NB4 (cell line): ENCODE measurements around the gene PKP1.

ENCODE experiments used
- DNase-seq: peaks from one replicate; pipeline ENCODE4 v3.0.0; 2010; ENCODE audit warnings: low read depth
- H3K4me3 ChIP-seq: one replicate; pipeline ENCODE4 v1.5.1; 2011; ENCODE audit warnings: mild to moderate bottlenecking, low read depth, low read length, moderate library complexity
- MYC ChIP-seq: IDR thresholded peaks from 2 replicates; pipeline ENCODE4 v1.6.1; 2011; ENCODE audit warnings: low read depth, low read length
- POLR2A ChIP-seq: IDR thresholded peaks from 2 replicates; pipeline ENCODE4 v1.6.1; 2011; ENCODE audit warnings: mild to moderate bottlenecking; ENCODE audit not compliant: insufficient read length; ENCODE audit errors: extremely low read depth
- TF ChIP-seq, protein P1 (sequence below): IDR thresholded peaks from 2 replicates; pipeline ENCODE4 v1.6.1; 2011; ENCODE audit warnings: low read depth, low read length
- TF ChIP-seq, protein P2 (sequence below): IDR thresholded peaks from one replicate; pipeline ENCODE4 v1.5.1; 2012; ENCODE audit warnings: low read depth, low read length

Gene PKP1

DNA sequence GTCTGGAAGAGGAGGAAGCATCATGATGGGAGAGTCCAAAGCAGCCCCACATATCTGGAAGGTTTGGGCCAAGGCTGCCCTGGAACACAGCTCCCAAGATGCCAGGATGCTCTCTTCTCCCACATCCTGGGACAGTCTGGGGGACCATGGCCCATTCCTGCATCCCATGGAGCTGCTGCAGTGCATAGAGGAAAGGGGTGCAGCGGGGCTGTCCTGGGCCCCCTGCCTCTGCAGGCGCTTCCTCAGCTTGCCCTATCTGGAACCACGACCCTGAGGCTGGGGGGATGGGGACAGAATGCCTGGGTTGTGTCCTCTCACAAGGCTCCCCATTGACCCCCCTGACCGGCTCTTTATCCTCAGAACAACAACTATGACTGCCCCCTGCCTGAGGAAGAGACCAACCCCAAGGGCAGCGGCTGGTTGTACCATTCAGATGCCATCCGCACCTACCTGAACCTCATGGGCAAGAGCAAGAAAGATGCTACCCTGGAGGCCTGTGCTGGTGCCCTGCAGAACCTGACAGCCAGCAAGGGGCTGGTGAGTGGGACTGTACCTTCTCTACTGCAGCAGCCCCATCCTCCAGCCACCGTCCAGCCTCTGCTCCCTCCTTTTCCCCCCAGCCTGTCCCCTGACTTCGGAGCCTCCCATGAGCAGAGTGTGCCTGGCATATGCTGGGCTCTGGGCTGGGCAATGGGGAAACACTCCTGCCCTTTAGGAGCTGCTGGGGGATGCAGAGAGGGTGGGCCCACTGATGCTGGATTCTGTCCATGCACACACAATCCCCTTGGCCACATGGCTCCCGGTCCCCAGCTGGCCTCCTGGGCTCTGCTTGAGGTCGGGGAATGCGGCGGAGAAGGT lies 39.6 kb downstream of the PKP1 start:
- no peak overlapping the region for H3K4me3 ChIP-seq
- DNase-seq: no peak
- TF ChIP-seq, protein P1, sequence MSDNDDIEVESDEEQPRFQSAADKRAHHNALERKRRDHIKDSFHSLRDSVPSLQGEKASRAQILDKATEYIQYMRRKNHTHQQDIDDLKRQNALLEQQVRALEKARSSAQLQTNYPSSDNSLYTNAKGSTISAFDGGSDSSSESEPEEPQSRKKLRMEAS: no peak
- no peak for TF ChIP-seq MYC

DNA sequence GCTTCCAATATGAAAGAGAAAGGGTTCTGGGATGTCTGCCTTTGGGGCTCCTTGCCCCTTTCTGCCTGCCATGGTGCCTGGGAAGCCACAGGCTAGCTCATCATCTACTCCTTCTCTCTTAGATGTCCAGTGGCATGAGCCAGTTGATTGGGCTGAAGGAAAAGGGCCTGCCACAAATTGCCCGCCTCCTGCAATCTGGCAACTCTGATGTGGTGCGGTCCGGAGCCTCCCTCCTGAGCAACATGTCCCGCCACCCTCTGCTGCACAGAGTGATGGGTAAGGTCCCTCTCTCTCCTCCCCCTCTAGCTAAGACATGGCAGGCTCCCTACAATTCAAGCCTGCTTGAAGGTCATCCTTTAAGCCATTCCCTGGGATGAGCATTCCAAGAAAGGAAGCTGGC lies 41.0 kb downstream of the PKP1 start:
- H3K4me3 ChIP-seq: no peak overlapping the region
- TF ChIP-seq MYC (no peak), POLR2A (no peak)
- TF ChIP-seq, protein P1: no peak
- TF ChIP-seq, protein P2, sequence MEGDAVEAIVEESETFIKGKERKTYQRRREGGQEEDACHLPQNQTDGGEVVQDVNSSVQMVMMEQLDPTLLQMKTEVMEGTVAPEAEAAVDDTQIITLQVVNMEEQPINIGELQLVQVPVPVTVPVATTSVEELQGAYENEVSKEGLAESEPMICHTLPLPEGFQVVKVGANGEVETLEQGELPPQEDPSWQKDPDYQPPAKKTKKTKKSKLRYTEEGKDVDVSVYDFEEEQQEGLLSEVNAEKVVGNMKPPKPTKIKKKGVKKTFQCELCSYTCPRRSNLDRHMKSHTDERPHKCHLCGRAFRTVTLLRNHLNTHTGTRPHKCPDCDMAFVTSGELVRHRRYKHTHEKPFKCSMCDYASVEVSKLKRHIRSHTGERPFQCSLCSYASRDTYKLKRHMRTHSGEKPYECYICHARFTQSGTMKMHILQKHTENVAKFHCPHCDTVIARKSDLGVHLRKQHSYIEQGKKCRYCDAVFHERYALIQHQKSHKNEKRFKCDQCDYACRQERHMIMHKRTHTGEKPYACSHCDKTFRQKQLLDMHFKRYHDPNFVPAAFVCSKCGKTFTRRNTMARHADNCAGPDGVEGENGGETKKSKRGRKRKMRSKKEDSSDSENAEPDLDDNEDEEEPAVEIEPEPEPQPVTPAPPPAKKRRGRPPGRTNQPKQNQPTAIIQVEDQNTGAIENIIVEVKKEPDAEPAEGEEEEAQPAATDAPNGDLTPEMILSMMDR: no peak
- no peak for DNase-seq

DNA sequence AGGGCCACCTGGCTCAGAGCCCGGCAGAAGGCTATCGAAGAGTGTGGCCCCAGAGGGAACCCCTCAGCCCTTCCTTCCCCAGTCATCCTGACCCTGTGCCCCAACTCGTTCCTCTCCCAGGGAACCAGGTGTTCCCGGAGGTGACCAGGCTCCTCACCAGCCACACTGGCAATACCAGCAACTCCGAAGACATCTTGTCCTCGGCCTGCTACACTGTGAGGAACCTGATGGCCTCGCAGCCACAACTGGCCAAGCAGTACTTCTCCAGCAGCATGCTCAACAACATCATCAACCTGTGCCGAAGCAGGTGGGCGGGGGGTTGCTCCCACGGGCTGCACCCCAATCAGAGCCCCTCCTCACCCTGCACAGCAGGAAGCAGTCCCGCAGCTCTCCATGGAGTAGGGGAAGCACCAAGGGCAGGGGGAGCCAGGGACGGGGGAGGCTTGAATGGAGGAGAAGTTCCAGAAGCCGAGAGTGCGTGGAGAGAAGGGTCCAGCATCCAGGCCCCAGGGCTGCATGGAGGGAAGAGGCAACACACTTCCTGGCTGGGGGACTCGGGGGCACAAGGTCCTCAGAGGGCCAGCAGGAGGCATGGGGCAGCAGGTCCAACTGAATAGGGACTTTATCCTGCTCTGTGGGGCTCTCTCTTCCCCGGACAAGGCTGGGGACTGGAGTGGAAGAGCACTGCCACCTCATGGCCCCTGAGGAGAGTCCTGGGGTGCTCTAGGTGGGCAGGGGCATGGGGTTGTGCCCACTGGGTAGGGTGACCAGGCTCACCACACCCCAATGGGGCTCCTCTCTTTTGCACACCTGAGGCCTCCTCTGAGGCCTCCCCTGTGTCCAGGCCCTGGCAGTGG lies 41.7 kb downstream of the PKP1 start:
- DNase-seq: no peak

DNA sequence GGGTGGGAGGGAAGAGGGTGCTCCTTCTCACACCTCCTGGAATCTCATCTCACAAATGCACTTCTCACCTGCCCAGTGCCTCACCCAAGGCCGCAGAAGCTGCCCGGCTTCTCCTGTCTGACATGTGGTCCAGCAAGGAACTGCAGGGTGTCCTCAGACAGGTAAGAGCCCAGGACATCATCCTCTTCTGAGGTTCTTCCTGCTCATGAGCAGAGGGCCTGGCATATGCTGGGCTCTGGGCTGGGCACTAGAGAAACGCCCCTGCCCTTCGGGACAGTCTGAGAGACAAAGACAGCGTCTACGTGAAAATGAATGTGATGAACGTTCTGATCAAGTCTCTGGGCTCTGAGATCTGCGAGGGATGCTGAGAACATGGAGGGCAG lies 42.4 kb downstream of the PKP1 start:
- no peak overlapping the region for H3K4me3 ChIP-seq
- no peak for DNase-seq
- no peak for TF ChIP-seq POLR2A
- TF ChIP-seq MYC: no peak
- TF ChIP-seq, protein P2: no peak
- TF ChIP-seq, protein P1: no peak

More for the DNA sequence above, 41.7 kb downstream of the PKP1 start:
- no peak overlapping the region for H3K4me3 ChIP-seq
- TF ChIP-seq, protein P2: no peak
- TF ChIP-seq POLR2A: no peak
- TF ChIP-seq MYC: no peak
- TF ChIP-seq, protein P1: no peak

DNA sequence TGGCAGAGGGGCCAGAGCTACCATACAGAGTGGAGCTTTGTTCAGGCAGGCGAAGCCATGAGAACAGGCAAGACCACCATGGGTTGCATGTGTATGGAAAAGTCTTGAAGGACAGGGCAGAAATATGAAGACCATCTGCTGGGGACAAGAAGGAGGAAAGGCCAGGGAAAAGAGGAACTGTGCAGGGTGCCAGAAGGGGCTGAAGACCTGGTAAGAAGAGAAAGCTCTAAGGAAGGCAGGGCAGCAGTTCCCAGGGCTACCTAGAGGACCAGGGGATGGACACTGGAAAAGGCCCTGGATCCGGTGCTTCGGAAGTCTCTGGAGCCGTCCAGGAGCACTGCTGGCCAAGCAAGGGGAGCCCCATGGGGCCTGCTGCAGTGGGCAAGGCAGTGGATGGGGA lies 43.4 kb downstream of the PKP1 start:
- no peak for DNase-seq
- no peak overlapping the region for H3K4me3 ChIP-seq
- TF ChIP-seq, protein P2: no peak
- TF ChIP-seq POLR2A: no peak

DNA sequence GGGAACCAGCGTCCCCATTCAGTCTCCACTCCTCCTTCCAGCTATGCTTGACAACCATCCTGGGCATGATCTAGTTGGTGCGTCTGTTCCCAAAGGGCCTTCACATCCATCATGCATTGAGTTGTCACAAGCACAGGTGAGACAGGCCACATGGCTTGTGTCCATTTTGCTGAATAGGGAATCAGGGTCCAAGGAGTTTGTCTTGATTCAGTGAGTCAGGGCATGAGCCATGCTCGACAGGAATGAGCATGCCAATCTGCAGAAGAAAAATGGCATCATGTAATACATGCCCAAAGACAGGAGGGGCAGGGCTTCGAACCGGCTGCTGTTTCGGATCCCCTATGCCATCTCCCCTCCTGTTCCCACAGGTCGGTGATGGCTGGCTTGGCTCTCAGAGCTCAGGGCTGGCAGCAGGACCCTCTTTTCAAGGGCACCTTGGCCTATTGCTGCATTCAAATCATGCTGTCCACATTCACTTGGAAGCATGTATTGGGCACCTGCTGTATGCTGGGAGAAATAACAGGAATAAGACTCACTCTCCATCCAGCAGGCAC lies 44.5 kb downstream of the PKP1 start:
- TF ChIP-seq, protein P1: no peak
- no peak for TF ChIP-seq MYC
- TF ChIP-seq, protein P2: no peak
- no peak for TF ChIP-seq POLR2A
- H3K4me3 ChIP-seq: no peak overlapping the region
- no peak for DNase-seq
